HepG2 (cell line): ENCODE measurements around the gene CBLC. TPM values are rescaled to one million over a fixed set of nuclear protein-coding genes. Genes with fewer than 3 reads are reported as not detected.

Experiments used
- ARNTL ChIP-seq: sonication (generic); formaldehyde crosslinking; IDR thresholded peaks from 2 replicates; pipeline ENCODE4 v1.4.0; 2020; ENCODE audit warnings: mild to moderate bottlenecking, missing genetic modification reagents
- DPF2 ChIP-seq: sonication (generic); formaldehyde crosslinking; IDR thresholded peaks from 2 replicates; pipeline ENCODE4 v1.4.0; 2020; ENCODE audit warnings: mild to moderate bottlenecking, low read depth, missing genetic modification reagents, borderline replicate concordance
- KLF16 ChIP-seq, 2 experiments: sonication (generic) in 1 of 2; formaldehyde crosslinking in 1 of 2; IDR thresholded peaks; 2 replicates each; pipeline versions ENCODE4 v1.6.1 to v1.8.0; 2016 to 2023; ENCODE audit warnings: missing genetic modification reagents in 2 of 2, missing compliant biosample characterization in 1 of 2
- MED1 ChIP-seq: sonication (generic); formaldehyde crosslinking; IDR thresholded peaks from 2 replicates; pipeline ENCODE4 v1.4.0; 2020; ENCODE audit warnings: missing genetic modification reagents
- RCOR2 ChIP-seq: IDR thresholded peaks from 2 replicates; pipeline ENCODE4 v1.6.1; 2016; ENCODE audit warnings: missing biosample characterization, missing genetic modification reagents
- ZNF335 ChIP-seq: sonication (generic); formaldehyde crosslinking; IDR thresholded peaks from 2 replicates; pipeline ENCODE4 v1.4.0; 2020; ENCODE audit warnings: missing genetic modification reagents
- ZNF431 ChIP-seq: sonication (generic); formaldehyde crosslinking; IDR thresholded peaks from 2 replicates; pipeline ENCODE4 v1.9.0; 2022; ENCODE audit warnings: missing genetic modification reagents, low read depth, mild to moderate bottlenecking, borderline replicate concordance
- ZNF460 ChIP-seq: sonication (generic); formaldehyde crosslinking; IDR thresholded peaks from 2 replicates; pipeline ENCODE4 v1.5.1; 2020; ENCODE audit warnings: missing genetic modification reagents, mild to moderate bottlenecking, borderline replicate concordance
- polyA plus RNA-seq, 8 experiments: library from polyadenylated mRNA; depleted of rRNA in 3 of 8; stranded (reverse) in 7 of 8; unstranded in 1 of 8; fragments of >200 nt; fragmentation: Illumina TruSeq in 4 of 8; extraction: Trizol in 4 of 8; gene quantifications; 2 replicates each; pipeline versions ENCODE4 v1.2.1 to v1.2.3, GENCODE V29; 2011 to 2016; ENCODE audit warnings: low read depth in 4 of 8, missing spikeins in 1 of 8, mixed read lengths in 1 of 8; ENCODE audit not compliant: insufficient read depth in 1 of 8
- total RNA-seq, 5 experiments: library from RNA; depleted of rRNA; stranded (reverse); fragments of >200 nt; fragmentation: Illumina TruSeq; extraction: Trizol; gene quantifications; 2 replicates each; pipeline ENCODE4 v1.2.3, GENCODE V29; 2016; ENCODE audit warnings: low read depth in 1 of 5
- TF ChIP-seq, protein P1 (sequence below): sonication (generic); formaldehyde crosslinking; IDR thresholded peaks from 2 replicates; pipeline ENCODE4 v1.4.0; 2020; ENCODE audit warnings: mild to moderate bottlenecking, missing genetic modification reagents
- TF ChIP-seq, protein P2 (sequence below): sonication (generic); formaldehyde crosslinking; IDR thresholded peaks from 2 replicates; pipeline ENCODE4 v1.5.0; 2020; ENCODE audit warnings: mild to moderate bottlenecking, missing genetic modification reagents, moderate library complexity
- TF ChIP-seq, protein P3 (sequence below): sonication (generic); formaldehyde crosslinking; IDR thresholded peaks from 2 replicates; pipeline ENCODE4 v1.5.1; 2020; ENCODE audit warnings: mild to moderate bottlenecking, missing genetic modification reagents
- TF ChIP-seq, protein P4 (sequence below): sonication (generic); formaldehyde crosslinking; IDR thresholded peaks from 2 replicates; pipeline ENCODE4 v1.4.0; 2020; ENCODE audit warnings: missing genetic modification reagents
- TF ChIP-seq, protein P5 (sequence below): sonication (generic); formaldehyde crosslinking; IDR thresholded peaks from 2 replicates; pipeline ENCODE4 v1.9.0; 2022; ENCODE audit warnings: low read depth, missing genetic modification reagents
- TF ChIP-seq, protein P6 (sequence below): sonication (generic); formaldehyde crosslinking; IDR thresholded peaks from 2 replicates; pipeline ENCODE4 v1.4.0; 2020; ENCODE audit warnings: missing genetic modification reagents

The CBLC gene
- total and polyA plus RNA-seq, 2 of the 13 experiments (the other 11 are each of a cell fraction or from before 2014, with no cell fraction given) = 1.8 to 2.6 TPM

DNA sequence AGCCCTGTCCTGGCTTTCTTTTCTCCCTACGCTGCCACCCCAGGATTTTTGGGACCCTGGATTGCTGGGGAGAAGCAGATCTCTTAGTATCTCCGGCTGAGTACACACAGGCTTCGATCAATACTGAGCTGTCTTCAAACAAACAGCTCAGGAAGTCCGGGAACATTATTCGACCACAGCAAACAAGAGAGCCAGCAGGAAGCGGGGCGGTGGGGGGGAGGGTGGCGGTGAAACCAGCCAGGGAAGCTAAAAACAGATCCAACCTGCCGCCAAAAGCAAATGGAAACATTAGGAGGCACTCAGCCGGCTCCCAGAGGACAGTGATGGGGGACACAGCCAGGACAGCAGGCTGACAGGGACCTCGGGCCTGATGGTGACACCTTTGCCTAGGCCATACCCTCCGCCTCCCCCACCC lies 19.0 kb downstream of the CBLC start (continued):
- TF ChIP-seq, protein P1, sequence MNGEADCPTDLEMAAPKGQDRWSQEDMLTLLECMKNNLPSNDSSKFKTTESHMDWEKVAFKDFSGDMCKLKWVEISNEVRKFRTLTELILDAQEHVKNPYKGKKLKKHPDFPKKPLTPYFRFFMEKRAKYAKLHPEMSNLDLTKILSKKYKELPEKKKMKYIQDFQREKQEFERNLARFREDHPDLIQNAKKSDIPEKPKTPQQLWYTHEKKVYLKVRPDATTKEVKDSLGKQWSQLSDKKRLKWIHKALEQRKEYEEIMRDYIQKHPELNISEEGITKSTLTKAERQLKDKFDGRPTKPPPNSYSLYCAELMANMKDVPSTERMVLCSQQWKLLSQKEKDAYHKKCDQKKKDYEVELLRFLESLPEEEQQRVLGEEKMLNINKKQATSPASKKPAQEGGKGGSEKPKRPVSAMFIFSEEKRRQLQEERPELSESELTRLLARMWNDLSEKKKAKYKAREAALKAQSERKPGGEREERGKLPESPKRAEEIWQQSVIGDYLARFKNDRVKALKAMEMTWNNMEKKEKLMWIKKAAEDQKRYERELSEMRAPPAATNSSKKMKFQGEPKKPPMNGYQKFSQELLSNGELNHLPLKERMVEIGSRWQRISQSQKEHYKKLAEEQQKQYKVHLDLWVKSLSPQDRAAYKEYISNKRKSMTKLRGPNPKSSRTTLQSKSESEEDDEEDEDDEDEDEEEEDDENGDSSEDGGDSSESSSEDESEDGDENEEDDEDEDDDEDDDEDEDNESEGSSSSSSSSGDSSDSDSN = 0 out of 2 replicates have a peak, but pooled peaks have one; percentile 49
- TF ChIP-seq ZNF431 (no peak), MED1 (CRISPR knock-in tag) (peak; percentile 86), KLF16 (CRISPR knock-in tag; IDR thresholded peaks at IDR 0.05) (peak in 1 of 2 experiments; percentile 53; a peak in 1 of 4 replicates), ARNTL (CRISPR knock-in tag) (peak; percentile 70), RCOR2 (CRISPR knock-in tag) (peak; percentile 78; the same call in 1 of the 2 replicates), DPF2 (peak; percentile 91), ZNF460 (CRISPR knock-in tag) (peak; percentile 55; the same call in 1 of the 2 replicates), ZNF335 (CRISPR knock-in tag) (peak; percentile 40; the same call in 1 of the 2 replicates)
- TF ChIP-seq, protein P2, sequence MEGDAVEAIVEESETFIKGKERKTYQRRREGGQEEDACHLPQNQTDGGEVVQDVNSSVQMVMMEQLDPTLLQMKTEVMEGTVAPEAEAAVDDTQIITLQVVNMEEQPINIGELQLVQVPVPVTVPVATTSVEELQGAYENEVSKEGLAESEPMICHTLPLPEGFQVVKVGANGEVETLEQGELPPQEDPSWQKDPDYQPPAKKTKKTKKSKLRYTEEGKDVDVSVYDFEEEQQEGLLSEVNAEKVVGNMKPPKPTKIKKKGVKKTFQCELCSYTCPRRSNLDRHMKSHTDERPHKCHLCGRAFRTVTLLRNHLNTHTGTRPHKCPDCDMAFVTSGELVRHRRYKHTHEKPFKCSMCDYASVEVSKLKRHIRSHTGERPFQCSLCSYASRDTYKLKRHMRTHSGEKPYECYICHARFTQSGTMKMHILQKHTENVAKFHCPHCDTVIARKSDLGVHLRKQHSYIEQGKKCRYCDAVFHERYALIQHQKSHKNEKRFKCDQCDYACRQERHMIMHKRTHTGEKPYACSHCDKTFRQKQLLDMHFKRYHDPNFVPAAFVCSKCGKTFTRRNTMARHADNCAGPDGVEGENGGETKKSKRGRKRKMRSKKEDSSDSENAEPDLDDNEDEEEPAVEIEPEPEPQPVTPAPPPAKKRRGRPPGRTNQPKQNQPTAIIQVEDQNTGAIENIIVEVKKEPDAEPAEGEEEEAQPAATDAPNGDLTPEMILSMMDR = peak; percentile 25; the same call in 1 of the 2 replicates
- TF ChIP-seq, protein P3, sequence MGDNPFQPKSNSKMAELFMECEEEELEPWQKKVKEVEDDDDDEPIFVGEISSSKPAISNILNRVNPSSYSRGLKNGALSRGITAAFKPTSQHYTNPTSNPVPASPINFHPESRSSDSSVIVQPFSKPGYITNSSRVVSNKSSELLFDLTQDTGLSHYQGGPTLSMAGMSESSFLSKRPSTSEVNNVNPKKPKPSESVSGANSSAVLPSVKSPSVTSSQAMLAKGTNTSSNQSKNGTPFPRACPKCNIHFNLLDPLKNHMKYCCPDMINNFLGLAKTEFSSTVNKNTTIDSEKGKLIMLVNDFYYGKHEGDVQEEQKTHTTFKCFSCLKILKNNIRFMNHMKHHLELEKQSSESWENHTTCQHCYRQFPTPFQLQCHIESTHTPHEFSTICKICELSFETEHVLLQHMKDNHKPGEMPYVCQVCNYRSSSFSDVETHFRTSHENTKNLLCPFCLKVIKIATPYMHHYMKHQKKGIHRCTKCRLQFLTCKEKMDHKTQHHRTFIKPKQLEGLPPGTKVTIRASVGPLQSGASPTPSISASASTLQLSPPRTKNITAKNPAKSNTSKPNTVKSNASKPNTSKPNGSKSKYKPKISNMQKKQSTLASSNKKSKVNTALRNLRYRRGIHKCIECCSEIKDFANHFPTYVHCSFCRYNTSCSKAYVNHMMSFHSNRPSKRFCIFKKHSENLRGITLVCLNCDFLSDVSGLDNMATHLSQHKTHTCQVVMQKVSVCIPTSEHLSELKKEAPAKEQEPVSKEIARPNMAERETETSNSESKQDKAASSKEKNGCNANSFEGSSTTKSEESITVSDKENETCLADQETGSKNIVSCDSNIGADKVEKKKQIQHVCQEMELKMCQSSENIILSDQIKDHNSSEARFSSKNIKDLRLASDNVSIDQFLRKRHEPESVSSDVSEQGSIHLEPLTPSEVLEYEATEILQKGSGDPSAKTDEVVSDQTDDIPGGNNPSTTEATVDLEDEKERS (CRISPR knock-in tag) = peak; percentile 41; the same call in 1 of the 2 replicates
- TF ChIP-seq, protein P4, sequence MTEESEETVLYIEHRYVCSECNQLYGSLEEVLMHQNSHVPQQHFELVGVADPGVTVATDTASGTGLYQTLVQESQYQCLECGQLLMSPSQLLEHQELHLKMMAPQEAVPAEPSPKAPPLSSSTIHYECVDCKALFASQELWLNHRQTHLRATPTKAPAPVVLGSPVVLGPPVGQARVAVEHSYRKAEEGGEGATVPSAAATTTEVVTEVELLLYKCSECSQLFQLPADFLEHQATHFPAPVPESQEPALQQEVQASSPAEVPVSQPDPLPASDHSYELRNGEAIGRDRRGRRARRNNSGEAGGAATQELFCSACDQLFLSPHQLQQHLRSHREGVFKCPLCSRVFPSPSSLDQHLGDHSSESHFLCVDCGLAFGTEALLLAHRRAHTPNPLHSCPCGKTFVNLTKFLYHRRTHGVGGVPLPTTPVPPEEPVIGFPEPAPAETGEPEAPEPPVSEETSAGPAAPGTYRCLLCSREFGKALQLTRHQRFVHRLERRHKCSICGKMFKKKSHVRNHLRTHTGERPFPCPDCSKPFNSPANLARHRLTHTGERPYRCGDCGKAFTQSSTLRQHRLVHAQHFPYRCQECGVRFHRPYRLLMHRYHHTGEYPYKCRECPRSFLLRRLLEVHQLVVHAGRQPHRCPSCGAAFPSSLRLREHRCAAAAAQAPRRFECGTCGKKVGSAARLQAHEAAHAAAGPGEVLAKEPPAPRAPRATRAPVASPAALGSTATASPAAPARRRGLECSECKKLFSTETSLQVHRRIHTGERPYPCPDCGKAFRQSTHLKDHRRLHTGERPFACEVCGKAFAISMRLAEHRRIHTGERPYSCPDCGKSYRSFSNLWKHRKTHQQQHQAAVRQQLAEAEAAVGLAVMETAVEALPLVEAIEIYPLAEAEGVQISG (CRISPR knock-in tag) = peak; percentile 56
- TF ChIP-seq, protein P5, sequence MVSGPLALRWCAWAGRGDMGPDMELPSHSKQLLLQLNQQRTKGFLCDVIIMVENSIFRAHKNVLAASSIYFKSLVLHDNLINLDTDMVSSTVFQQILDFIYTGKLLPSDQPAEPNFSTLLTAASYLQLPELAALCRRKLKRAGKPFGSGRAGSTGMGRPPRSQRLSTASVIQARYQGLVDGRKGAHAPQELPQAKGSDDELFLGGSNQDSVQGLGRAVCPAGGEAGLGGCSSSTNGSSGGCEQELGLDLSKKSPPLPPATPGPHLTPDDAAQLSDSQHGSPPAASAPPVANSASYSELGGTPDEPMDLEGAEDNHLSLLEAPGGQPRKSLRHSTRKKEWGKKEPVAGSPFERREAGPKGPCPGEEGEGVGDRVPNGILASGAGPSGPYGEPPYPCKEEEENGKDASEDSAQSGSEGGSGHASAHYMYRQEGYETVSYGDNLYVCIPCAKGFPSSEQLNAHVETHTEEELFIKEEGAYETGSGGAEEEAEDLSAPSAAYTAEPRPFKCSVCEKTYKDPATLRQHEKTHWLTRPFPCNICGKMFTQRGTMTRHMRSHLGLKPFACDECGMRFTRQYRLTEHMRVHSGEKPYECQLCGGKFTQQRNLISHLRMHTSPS (CRISPR knock-in tag) = peak; percentile 55; the same call in 1 of the 2 replicates
- TF ChIP-seq, protein P6, sequence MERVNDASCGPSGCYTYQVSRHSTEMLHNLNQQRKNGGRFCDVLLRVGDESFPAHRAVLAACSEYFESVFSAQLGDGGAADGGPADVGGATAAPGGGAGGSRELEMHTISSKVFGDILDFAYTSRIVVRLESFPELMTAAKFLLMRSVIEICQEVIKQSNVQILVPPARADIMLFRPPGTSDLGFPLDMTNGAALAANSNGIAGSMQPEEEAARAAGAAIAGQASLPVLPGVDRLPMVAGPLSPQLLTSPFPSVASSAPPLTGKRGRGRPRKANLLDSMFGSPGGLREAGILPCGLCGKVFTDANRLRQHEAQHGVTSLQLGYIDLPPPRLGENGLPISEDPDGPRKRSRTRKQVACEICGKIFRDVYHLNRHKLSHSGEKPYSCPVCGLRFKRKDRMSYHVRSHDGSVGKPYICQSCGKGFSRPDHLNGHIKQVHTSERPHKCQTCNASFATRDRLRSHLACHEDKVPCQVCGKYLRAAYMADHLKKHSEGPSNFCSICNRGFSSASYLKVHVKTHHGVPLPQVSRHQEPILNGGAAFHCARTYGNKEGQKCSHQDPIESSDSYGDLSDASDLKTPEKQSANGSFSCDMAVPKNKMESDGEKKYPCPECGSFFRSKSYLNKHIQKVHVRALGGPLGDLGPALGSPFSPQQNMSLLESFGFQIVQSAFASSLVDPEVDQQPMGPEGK (CRISPR knock-in tag) = peak; percentile 84
